GM15510 (cell line): ENCODE data around the gene NPC1.

Source experiments
- POLR2A ChIP-seq: IDR thresholded peaks from 3 replicates; pipeline ENCODE4 v1.6.1; 2011; ENCODE audit warnings: borderline replicate concordance; ENCODE audit not compliant: insufficient read length; ENCODE audit errors: extremely low read depth

NPC1 gene

DNA sequence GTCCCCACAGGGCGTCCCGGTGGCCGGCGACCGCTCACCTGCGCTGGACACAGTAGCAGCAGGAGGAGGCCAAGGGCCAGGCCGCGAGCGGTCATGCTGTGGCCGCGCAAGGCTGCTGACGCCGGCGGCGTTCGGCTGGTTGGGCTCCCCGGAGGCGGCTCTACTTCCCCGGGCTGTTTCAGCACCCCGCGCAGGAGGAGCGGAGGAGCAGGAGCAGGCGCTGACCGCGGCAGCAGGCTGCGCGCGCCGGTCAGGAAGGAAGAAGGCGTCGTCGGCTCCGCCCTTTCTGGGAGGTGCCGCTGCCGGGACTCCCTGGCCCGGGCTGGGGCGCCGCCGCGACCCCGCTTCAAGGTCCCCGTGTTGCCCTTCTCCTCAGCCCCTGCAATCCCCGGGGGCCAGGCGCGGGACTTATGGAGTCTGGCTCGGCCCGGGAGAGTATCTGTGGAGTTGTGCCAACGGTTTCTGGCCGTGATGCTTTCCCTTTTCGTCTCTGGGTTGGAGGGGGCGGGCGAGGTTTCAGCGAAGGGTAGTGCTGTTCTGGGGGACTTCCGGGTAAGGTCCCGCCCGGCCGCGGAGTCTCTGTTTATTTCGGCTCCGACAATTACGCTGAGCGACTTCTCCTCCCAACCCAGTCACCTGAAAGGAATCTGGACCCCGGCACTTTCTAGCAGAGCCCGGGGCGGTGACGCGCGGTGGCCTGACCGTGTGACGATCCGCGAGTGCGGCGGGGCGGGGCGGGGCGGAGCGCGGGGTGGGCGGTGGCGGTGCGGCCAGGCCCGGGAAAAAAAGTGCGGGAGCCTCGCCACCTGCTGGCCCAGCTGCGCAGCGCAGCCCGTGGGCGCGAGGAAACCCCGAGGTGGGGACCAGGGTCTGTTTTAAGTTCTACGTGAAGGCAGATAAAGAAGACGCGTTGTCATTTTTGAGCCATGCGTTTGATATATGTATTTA lies at the start of gene NPC1:
Gene NPC1 (minus strand): TSS at position 258 of the 948 bp plus-strand sequence. CDS start 163 bp downstream, at position 95.
- peak; percentile 90 for TF ChIP-seq POLR2A

DNA sequence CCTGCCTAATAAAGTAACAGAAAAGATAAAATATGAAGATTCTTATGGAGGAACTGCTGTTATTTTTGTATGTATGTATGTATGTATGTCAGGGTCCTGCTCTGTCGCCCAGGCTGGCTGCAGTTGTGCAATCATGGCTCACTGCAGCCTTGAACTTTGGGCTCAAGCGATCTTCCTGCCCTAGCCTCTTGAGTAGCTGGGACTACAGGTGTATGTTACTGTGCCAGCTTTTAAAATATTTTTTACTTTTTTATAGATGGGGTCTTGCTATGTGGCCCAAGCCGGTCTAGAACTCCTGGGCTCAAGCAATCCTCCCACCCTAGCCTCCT lies 49.7 kb upstream of the NPC1 start:
- TF ChIP-seq POLR2A: no peak

DNA sequence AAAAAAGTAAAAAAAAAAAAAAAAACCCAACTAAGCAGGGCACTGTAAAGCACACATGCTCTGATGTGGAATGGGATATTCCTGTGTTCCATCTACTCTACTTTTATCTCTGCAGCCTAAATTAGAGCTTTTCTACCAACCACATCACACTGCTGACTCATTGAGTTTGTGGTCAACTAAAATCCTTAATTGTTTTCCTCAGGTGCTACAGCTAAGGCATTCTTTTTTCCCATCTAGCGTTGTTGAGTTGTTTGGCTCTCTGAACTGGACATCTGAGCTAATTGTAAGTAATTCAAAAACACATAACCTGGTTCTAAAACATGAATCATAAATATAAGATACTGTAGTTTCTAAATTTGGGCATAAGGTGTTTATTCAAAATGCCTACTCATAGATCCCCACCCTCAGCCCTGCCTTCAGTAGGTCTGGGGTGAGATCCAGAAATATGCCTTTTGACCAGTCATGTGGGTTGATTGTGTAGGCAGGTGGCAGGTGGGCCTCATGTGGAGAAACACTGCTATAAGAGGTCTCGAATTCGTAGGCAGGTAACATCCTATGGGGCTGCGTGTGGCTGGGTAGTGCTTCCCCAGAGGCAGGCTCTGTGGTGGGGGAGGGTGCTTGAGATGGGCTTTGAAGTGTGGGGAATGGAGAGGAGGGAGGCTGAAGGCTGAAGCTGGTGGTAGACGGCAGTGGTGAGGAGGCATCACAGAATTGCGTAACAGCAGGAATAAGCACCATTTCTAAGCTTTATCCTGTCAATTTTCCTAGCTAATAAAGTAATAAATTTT lies 49.2 kb upstream of the NPC1 start:
- TF ChIP-seq POLR2A: no peak

DNA sequence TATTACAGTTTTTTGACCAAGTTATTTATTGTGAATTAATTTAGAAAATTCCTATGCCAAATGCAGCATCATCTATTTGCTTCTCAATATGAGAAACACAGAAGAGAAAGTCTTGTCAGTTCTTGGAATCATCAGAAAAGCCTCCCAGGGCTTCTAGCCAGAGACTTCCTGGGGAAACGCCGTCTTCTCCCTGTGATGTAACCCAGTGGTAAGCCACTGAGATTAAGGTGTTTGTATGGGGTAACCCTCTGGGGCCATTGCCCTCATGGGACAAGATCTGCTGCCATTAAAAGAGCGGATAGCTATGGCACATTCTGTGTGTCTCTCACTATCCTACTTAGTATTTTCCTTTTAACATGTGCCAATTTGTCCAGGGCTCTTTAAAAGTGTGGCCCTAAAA lies 48.4 kb upstream of the NPC1 start:
- TF ChIP-seq POLR2A: no peak

DNA sequence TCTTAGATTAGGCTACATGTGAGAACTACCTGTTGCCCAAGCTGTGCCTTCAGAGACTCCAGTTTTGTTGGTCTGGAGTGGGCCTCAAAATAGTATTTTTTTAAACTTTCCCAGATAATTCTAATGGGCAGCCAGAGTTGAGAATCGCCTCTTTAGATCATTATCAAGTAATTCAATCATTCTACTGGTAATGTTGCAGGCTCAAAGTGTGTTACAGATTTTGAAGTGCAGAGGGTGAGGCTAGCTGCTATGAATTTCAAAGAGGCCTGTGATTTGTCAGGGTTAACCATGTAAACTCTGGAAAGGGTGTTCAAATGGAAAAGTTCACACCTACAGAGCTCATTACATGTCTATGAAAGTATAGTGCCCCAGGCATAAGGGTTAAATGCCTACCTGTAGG lies 46.3 kb upstream of the NPC1 start:
- no peak for TF ChIP-seq POLR2A

DNA sequence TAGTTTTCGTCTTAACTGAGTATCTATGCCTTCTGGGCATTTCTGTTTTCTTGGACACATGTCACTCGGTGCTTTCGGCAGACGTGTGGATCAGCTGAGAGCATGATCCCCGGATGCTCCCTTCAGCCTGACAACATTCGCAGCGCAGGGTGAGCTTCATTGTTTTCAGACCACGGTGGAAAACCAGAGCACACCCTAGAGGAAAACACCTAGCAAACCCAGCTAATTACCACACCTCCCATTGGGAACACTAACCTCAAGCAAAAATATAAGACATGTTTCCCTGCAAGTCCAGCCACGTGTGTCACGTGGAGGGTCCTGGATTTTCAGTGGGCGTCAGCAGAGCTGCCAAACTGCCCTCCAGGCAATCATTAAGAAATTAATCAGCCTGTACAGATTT lies 45.4 kb upstream of the NPC1 start:
- no peak for TF ChIP-seq POLR2A

DNA sequence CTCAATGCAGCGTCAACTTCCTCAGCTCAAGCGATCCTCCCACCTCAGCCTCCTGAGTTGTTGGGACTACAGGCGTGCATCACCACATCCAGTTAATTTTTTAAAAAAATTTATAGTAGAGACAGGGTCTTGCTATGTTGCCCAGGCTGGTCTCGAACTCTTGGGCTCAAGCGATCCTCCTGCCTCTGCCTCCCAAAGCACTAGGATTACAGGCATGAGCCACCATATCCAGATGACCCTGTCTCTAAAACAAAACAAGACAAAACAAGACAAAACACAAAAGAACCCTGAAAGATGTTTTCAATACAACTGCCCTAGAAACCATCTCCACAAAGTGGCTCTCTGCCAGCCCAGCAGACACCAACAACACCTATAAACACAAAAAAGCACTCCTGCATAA lies 45.0 kb upstream of the NPC1 start:
- TF ChIP-seq POLR2A: no peak

DNA sequence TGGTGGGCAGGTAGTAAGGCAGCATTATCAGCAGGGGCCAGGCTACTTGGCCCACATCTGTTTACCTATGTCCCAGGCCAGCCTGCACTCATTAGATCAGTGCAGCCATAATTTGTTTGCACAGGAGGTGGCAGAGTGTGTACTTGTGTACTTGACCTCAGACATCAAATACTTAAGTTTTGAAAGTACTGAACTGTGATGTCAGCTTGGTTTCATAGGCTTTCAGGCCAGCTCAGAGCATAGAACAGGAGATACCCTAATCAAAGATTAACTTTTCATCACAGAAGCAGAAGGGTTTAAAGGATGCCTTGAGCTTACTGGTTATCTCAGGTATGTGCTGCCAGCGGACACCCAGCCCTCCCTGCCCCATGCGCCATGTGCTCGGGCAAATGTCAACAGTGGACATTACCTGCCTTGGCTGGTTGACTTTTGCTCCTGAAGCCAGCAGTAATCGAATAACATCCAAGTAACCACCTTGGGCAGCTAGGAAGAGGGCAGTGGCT lies 43.2 kb upstream of the NPC1 start:
- TF ChIP-seq POLR2A: no peak

DNA sequence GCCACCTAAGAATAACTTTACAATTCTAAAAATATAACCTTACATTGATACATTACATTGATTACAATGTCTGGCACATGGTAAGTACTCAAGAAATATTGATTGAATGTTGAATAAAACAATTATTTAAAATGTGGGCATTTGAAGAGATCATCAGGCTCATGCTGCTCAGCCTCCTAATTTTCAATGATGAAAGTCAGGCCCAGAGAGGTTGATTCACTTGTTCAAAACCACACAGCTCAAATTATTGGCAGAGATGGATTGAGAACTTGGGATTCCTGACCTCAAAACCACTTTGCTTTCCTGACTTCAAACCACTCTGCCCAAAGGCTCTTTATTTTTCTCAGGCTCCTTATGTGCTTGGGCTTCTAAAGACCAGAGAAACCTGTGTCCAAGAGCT lies 41.7 kb upstream of the NPC1 start:
- TF ChIP-seq POLR2A: no peak

DNA sequence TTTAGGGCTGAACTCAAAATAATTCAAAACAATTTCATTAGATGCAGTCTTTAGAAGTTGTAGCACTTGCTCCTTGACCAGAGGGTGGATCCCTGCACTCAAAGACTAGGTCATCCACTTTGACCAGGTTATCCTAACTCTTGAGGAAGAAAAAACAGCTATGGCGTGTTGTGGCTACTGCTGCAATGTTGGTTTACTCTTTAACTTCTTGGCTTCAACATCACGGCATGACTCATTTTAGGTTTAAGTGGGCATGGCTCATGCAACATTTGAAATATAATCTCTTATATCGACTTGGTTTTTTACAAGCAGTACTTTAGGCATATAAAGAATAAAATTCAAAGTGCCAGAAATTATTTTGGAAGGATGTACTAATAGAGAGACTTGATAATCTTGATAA lies 41.0 kb upstream of the NPC1 start:
- no peak for TF ChIP-seq POLR2A

DNA sequence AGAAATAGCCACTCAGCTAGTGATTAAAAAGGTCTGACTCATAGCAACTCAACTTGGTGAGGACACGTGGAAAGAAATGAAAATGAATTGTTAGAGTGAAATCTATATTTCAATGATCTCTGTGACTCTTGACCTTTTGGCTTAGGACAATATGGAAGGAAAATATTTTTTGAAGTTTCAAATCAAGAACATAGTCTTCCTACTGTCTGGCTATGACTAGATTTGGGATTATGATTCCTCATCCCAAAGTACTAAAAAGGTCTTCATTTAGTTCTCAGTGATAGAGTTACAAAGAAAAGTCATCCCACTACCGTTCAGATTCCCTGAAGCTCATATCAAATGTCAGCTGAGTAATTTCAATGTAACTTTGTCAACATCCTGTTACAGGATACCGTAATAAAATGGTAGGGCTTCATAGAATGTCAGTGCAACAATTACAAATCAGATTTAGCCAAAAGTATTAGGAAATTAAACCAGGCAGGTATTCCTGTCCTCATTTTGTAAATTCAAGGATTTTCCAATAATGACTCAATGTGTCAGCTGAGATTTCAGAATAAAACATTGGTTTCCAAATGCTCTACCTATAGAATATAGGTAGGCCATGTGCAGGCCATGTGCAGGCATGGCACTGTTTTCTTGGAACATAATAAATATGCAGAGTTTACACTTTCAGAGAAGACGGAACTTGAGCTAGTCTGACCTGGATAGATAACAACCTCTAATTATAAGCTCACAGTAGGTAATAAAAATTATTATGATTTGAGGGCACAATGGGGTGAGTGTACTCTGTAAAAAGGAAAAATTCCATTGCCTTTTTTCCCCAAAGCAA lies 40.4 kb upstream of the NPC1 start:
- TF ChIP-seq POLR2A: no peak

DNA sequence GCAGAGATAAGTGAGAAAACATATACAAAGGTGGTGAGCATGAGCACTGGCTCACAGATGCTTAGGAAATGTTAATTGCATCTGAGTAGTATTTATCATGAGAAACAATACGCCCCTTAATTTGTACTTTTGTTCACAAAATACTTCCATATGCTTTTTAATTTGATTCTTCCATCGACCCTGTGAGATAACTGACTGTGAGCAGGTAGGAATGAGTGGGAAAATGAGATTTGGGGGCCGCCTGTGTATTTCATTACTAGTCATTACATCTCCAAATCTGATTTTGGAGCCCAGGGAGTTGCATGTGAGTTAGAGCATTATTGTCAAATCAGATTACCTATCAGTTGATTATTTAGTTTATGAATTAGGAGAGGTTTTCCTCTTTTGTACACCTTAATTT lies 36.7 kb upstream of the NPC1 start:
- no peak for TF ChIP-seq POLR2A

DNA sequence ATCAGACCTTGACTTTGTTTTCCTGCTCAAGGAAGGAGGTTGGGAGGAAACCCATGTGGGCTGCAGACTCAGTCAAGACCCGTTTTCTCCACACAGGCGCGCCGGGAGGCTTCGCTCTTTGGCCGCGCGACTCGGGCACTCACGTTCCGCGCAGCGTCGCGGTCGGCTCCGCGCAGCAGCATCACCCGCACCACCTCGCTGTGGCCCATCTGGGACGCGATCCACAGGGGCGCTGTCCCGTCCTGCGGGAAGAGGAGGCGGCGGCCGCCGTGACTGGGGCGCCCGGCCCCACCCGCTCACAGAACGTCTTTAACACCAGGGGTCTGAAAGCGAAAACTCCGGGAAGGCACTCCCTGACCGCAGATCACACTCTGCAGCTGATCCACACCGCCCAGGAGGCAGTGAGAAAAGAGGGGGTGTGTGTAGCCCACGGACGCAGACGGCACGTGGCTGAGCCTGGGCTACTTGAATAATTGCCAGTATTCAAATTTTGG lies 33.1 kb upstream of the NPC1 start:
- TF ChIP-seq POLR2A: no peak

DNA sequence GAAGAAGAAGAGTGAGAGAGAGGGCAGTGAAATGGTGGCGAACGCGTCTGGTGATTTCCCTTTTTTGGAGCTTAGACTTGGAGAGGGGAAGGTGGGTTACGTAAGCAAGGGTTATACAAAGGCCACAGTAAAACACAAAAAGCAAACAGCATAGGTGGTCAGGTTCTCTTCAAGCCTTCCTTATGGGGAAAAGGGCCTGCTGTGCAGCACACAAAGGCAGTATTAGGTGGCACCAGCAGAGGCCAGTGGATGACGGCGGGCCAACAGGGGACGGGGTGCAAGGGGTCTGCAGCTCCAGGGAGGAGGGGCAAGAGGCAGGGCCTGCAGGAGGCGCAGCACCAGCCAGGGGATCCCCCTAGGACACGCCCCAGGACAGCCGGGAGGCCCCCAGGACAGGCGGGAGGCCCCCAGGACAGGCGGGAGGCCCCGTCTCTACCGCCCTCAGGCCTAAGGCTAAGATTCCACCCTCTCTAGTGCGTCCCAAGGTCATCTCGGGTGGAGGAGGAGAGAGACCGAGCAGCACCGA lies 32.6 kb upstream of the NPC1 start:
- TF ChIP-seq POLR2A: no peak
